MM.1S (cell line): Measurements from ENCODE around the gene NUCKS1.

ENCODE experiments used
- EZH2 ChIP-seq: fragments of 300-600 bp; sonication (generic); optimal IDR thresholded peaks from 2 replicates; pipeline ENCODE3; 2017; ENCODE audit warnings: low read depth, mild to moderate bottlenecking, antibody characterized with exemption, low read length, mixed read lengths
- EZH2phosphoT487 ChIP-seq: fragments of 300-600 bp; sonication (generic); IDR thresholded peaks from 2 replicates; pipeline ENCODE4 v1.6.1; 2018; ENCODE audit warnings: antibody characterized with exemption, low read length
- TF ChIP-seq, protein P1 (sequence below): fragments of 300-600 bp; sonication (generic); IDR thresholded peaks from 2 replicates; pipeline ENCODE4 v1.5.1; 2016; ENCODE audit warnings: antibody characterized with exemption, low read length, mixed read lengths

DNA sequence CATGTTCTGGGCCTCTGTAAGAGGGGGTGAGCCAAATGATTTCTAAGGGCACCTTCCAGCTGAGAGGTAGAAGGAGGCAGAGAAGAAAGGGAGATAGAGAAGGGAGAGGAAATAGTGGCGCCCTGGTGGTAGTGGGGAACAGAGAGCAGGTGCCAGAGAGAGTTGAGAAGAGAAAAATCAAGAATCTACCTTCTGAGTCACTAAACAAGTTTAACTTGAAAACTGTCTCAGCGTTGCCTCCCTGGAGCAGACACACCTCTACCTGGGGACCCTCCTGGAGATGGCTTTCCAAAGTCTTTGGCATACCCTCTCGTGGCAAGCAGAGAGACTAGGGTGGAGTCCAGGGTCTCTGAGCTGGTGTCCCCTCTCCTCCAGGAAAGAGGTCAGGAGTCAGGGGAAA, 68.6 kb downstream of the NUCKS1 start:
- TF ChIP-seq, protein P1, sequence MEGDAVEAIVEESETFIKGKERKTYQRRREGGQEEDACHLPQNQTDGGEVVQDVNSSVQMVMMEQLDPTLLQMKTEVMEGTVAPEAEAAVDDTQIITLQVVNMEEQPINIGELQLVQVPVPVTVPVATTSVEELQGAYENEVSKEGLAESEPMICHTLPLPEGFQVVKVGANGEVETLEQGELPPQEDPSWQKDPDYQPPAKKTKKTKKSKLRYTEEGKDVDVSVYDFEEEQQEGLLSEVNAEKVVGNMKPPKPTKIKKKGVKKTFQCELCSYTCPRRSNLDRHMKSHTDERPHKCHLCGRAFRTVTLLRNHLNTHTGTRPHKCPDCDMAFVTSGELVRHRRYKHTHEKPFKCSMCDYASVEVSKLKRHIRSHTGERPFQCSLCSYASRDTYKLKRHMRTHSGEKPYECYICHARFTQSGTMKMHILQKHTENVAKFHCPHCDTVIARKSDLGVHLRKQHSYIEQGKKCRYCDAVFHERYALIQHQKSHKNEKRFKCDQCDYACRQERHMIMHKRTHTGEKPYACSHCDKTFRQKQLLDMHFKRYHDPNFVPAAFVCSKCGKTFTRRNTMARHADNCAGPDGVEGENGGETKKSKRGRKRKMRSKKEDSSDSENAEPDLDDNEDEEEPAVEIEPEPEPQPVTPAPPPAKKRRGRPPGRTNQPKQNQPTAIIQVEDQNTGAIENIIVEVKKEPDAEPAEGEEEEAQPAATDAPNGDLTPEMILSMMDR = no peak
- TF ChIP-seq EZH2 = no peak
- no peak for TF ChIP-seq EZH2phosphoT487
